Endothelial cell of umbilical vein (primary cell): ENCODE data around the gene TPO. TPM values are rescaled to one million over a fixed set of nuclear protein-coding genes. Genes with fewer than 3 reads are reported as not detected.

Experiments
- BruUV-seq: library from RNA; stranded (reverse); fragments of 400-500 nt; replicated peaks from 2 replicates; lab custom pipeline; 2021; lab: Mats Ljungman, UMichigan
- CTCF ChIA-PET: fragments of 300-600, 350-600 bp; sonication (Branson Sonifier 250); formaldehyde crosslinking; loops from one replicate; lab custom pipeline; 2021; ENCODE audit warnings: antibody characterized with exemption, inconsistent platforms; lab: Charles Lee
- POLR2A ChIA-PET: fragments of 300-600, 350-600 bp; sonication (Branson Sonifier 250); formaldehyde crosslinking; loops from one replicate; lab custom pipeline; 2021; ENCODE audit warnings: antibody characterized with exemption, inconsistent platforms; lab: Charles Lee
- DNase-seq: peaks from one replicate; pipeline ENCODE4 v3.0.0-alpha.2; 2011; ENCODE audit warnings: low read depth, low spot score
- FAIRE-seq: peaks from 2 replicates; lab custom pipeline; 2011; peaks lifted over from hg19 to GRCh38; lab: Jason Lieb, UNC
- H2AFZ ChIP-seq: 2 replicates; pipeline ENCODE4 v1.6.0; 2012; ENCODE audit warnings: low read depth, low read length, control low read depth, inconsistent platforms
- H3K27ac ChIP-seq: 2 replicates; pipeline ENCODE4 v1.5.1; 2011; ENCODE audit warnings: low read depth, mild to moderate bottlenecking, control low read depth, low read length, moderate library complexity; ENCODE audit not compliant: insufficient read depth
- H3K27me3 ChIP-seq, 2 experiments: 2 replicates each; pipeline versions ENCODE4 v1.6.0 to v1.6.1; 2011; ENCODE audit warnings: low read length in 2 of 2, mixed read lengths in 1 of 2; ENCODE audit not compliant: control insufficient read depth in 2 of 2, insufficient read depth in 2 of 2
- H3K36me3 ChIP-seq, 2 experiments: 2 replicates in 1 of 2; 3 replicates in 1 of 2; pipeline ENCODE4 v1.5.1; 2011; ENCODE audit warnings: low read length in 2 of 2, mild to moderate bottlenecking in 1 of 2, moderate library complexity in 1 of 2; ENCODE audit not compliant: control insufficient read depth in 2 of 2, insufficient read depth in 2 of 2; ENCODE audit errors: extremely low read depth in 1 of 2
- H3K4me1 ChIP-seq: 3 replicates; pipeline ENCODE4 v1.5.1; 2011; ENCODE audit warnings: mild to moderate bottlenecking, low read length; ENCODE audit not compliant: control insufficient read depth, insufficient read depth; ENCODE audit errors: extremely low read depth
- H3K4me2 ChIP-seq: 2 replicates; pipeline ENCODE4 v1.6.1; 2011; ENCODE audit warnings: low read length, control low read depth, mixed read lengths; ENCODE audit not compliant: insufficient read depth
- H3K4me3 ChIP-seq, 3 experiments: fragments of 200-600 bp in 1 of 3; sonication (generic), shearing (Covaris generic) in 1 of 3; replicated peaks in 1 of 3; 2 replicates each; pipeline ENCODE4 v1.5.1; 2011 to 2016; ENCODE audit warnings: control low read depth in 3 of 3, low read length in 3 of 3, mild to moderate bottlenecking in 2 of 3, inconsistent platforms in 1 of 3, low read depth in 1 of 3, moderate library complexity in 1 of 3; ENCODE audit not compliant: insufficient read depth in 1 of 3
- H3K79me2 ChIP-seq: 2 replicates; pipeline ENCODE4 v1.6.0; 2012; ENCODE audit warnings: low read length, inconsistent platforms; ENCODE audit not compliant: control insufficient read depth, insufficient read depth
- H3K9ac ChIP-seq: replicated peaks from 2 replicates; pipeline ENCODE3; 2011; ENCODE audit warnings: low read length, control low read depth; ENCODE audit not compliant: insufficient read depth; ENCODE audit errors: extremely low read depth
- H3K9me1 ChIP-seq: replicated peaks from 3 replicates; pipeline ENCODE4 v1.6.0; 2011; ENCODE audit warnings: mild to moderate bottlenecking, low read length; ENCODE audit not compliant: control insufficient read depth, insufficient read depth; ENCODE audit errors: extremely low read depth
- H3K9me3 ChIP-seq: replicated peaks from 2 replicates; pipeline ENCODE4 v1.5.1; 2012; ENCODE audit warnings: low read length, inconsistent platforms; ENCODE audit not compliant: control insufficient read depth, insufficient read depth
- H4K20me1 ChIP-seq: replicated peaks from 2 replicates; pipeline ENCODE3; 2011; ENCODE audit warnings: mild to moderate bottlenecking, low read length; ENCODE audit not compliant: control insufficient read depth, insufficient read depth; ENCODE audit errors: extremely low read depth
- CTCF ChIP-seq, 2 donors: IDR thresholded peaks; 1 replicate in 1 of 2; 2 replicates in 1 of 2; pipeline ENCODE4 v1.5.1; 2011; ENCODE audit warnings: low read length in 2 of 2, mild to moderate bottlenecking in 2 of 2, moderate library complexity in 2 of 2, control low read depth in 1 of 2, inconsistent platforms in 1 of 2, low read depth in 1 of 2; ENCODE audit not compliant: insufficient read depth in 1 of 2; ENCODE audit errors: extremely low read depth in 1 of 2
- EZH2 ChIP-seq: IDR thresholded peaks from 2 replicates; pipeline ENCODE4 v1.6.1; 2012; ENCODE audit warnings: borderline replicate concordance, low read depth, mild to moderate bottlenecking, moderate library complexity, low read length, inconsistent platforms; ENCODE audit not compliant: severe bottlenecking
- FOS ChIP-seq: IDR thresholded peaks from 2 replicates; pipeline ENCODE4 v1.6.1; 2011; ENCODE audit warnings: mild to moderate bottlenecking, low read length, moderate library complexity, borderline replicate concordance; ENCODE audit not compliant: insufficient read depth
- GATA2 ChIP-seq: IDR thresholded peaks from 2 replicates; pipeline ENCODE4 v1.7.0; 2011; ENCODE audit warnings: low read depth, mild to moderate bottlenecking, moderate library complexity, mixed read lengths, low read length; ENCODE audit not compliant: insufficient read length, insufficient read depth
- JUN ChIP-seq: IDR thresholded peaks from 2 replicates; pipeline ENCODE4 v1.6.1; 2011; ENCODE audit warnings: borderline replicate concordance, low read depth; ENCODE audit not compliant: insufficient read length, insufficient read depth
- MAX ChIP-seq: IDR thresholded peaks from 2 replicates; pipeline ENCODE4 v1.6.1; 2011; ENCODE audit not compliant: insufficient read depth, insufficient read length
- MYC ChIP-seq: IDR thresholded peaks from one replicate; pipeline ENCODE4 v1.6.1; 2011; ENCODE audit warnings: mild to moderate bottlenecking, low read depth, low read length
- POLR2A ChIP-seq: IDR thresholded peaks from 2 replicates; pipeline ENCODE4 v1.6.1; 2012; ENCODE audit warnings: low read depth, mild to moderate bottlenecking, control low read depth, low read length
- POLR2AphosphoS5 ChIP-seq: IDR thresholded peaks from 2 replicates; pipeline ENCODE4 v1.6.1; 2012; ENCODE audit warnings: low read depth, mild to moderate bottlenecking, control low read depth, low read length, moderate library complexity; ENCODE audit not compliant: insufficient read depth
- dilution Hi-C: fragments of 300-500 bp; cut with MboI; formaldehyde crosslinking; loops from one replicate; pipeline ENCODE4 v1.15.0; 2019; ENCODE audit warnings: low sequenced_read_pairs; ENCODE audit not compliant: extremely low pct_ligation_motif_present
- intact Hi-C: fragments of 100-400 bp; cut with micrococcal nuclease; formaldehyde crosslinking; loops from one replicate; pipeline ENCODE4 v1.10.0; 2022
- polyA plus RNA-seq, 4 experiments: library from polyadenylated mRNA; depleted of rRNA in 3 of 4; stranded (reverse) in 3 of 4; unstranded in 1 of 4; fragments of >200 nt; gene quantifications; 2 replicates each; pipeline versions ENCODE4 v1.2.1 to v1.2.3, GENCODE V29; 2011 to 2012; ENCODE audit warnings: missing spikeins in 1 of 4
- total RNA-seq: library from RNA; stranded (reverse); gene quantifications from 2 replicates; pipeline ENCODE4 v1.2.3, GENCODE V29; 2021

Gene TPO
- total and polyA plus RNA-seq, 2 donors (not counting 3 experiments of a cell fraction or from before 2014, with no cell fraction given), result not detected

DNA sequence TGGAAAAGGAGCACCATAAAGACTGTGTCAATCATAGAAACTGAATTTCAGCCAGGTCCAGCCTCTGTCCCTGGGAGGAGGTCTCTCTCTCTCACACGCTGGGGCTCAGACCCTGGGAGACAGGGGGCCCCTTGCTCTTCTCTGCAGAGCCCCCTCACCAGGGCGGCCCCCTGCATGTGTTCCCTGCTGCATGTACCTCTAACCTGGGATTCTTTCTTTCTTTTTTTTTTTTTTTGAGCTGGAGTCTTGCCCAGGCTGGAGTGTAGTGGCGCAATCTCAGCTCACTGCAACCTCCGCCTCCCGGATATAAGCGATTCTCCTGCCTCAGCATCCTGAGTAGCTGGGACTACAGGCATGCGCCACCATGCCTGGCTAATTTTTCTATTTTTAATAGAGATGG is 46.5 kb downstream of the TPO start:
- no peak overlapping the region for H3K4me3 ChIP-seq
- intact Hi-C loops, result no loop called here
- BruUV-seq, result no TSS peak
- no peak overlapping the region for H3K27ac ChIP-seq
- dilution Hi-C loops, result no loop called here
- H3K27me3 ChIP-seq, result no peaks in the 10 kb centered on the region
- H3K9me1 ChIP-seq, result no peaks in the 10 kb centered on the region
- CTCF ChIA-PET, result no interaction called here
- H3K4me1 ChIP-seq, result no peaks in the 10 kb centered on the region
- FAIRE-seq, result no peak
- H3K36me3 ChIP-seq, result no peaks in the 10 kb centered on the region
- no peak overlapping the region for H3K4me2 ChIP-seq
- no peaks in the 10 kb centered on the region for H3K79me2 ChIP-seq
- no peak overlapping the region for H3K9ac ChIP-seq
- H3K9me3 ChIP-seq, result peaks cover 4% of the 10 kb centered on the region
- TF ChIP-seq POLR2A (no peak), GATA2 (no peak), EZH2 (no peak), MAX (no peak), CTCF (IDR thresholded peaks at IDR 0.05; ENCODE audit: extremely low read depth in 1 of 2, insufficient read depth in 1 of 2, low read depth in 1 of 2, low read length in 2 of 2) (no peak), FOS (no peak), POLR2AphosphoS5 (no peak), MYC (no peak), JUN (no peak)
- DNase-seq, result no peak
- no peaks in the 10 kb centered on the region for H4K20me1 ChIP-seq
- POLR2A ChIA-PET, result no interaction called here
- no peak overlapping the region for H2AFZ ChIP-seq
